Activated naive CD8-positive, alpha-beta T cell treated with anti-CD3 and anti-CD28 coated beads, Interleukin-2, amount 10 ng/mL, durations not matched to agents 7 days and 5 days (primary cell): ENCODE measurements around the gene ARHGEF17. TPM values are rescaled to one million over a fixed set of nuclear protein-coding genes. Genes with fewer than 3 reads are reported as not detected.

Source experiments
- ATAC-seq: fragments of 150-1000 bp; cut with Tn5 transposase; one replicate; pipeline ENCODE4 v1.10.0; 2021; ENCODE audit warnings: low read depth, moderate library complexity
- POLR2A ChIA-PET: fragments of 350-600 bp; sonication (Branson Sonifier 250); formaldehyde crosslinking; loops from one replicate; lab custom pipeline; 2021; ENCODE audit warnings: antibody characterized with exemption; lab: Charles Lee
- DNase-seq: peaks from one replicate; pipeline ENCODE4 v3.0.0; 2021
- H3K27ac Mint-ChIP-seq: one replicate; pipeline ENCODE4 v1.8.0; 2022; ENCODE audit warnings: mild to moderate bottlenecking, mixed read lengths
- H3K27me3 Mint-ChIP-seq: one replicate; pipeline ENCODE4 v1.8.0; 2022; ENCODE audit warnings: mild to moderate bottlenecking, moderate library complexity, mixed read lengths
- H3K36me3 Mint-ChIP-seq: one replicate; pipeline ENCODE4 v1.8.0; 2021; ENCODE audit warnings: mild to moderate bottlenecking, mixed read lengths
- H3K4me1 Mint-ChIP-seq: one replicate; pipeline ENCODE4 v1.8.0; 2021; ENCODE audit warnings: mixed read lengths
- H3K4me3 Mint-ChIP-seq: one replicate; pipeline ENCODE4 v1.8.0; 2022; ENCODE audit warnings: mild to moderate bottlenecking, moderate library complexity, mixed read lengths
- H3K9me3 Mint-ChIP-seq: one replicate; pipeline ENCODE4 v1.8.0; 2021; ENCODE audit warnings: mixed read lengths
- total RNA-seq, 2 experiments: library from RNA; stranded (reverse); gene quantifications; one replicate each; pipeline ENCODE4 v1.2.3, GENCODE V29; 2021

Gene ARHGEF17
- total RNA-seq, 2 experiments from 2014 or later: not detected

- ATAC-seq (no peak), DNase-seq (no peak)
- H3K27ac Mint-ChIP-seq: no peak overlapping the region
- H3K27me3 Mint-ChIP-seq: no peaks in the 10 kb centered on the region
- H3K9me3 Mint-ChIP-seq: no peaks in the 10 kb centered on the region
- H3K4me3 Mint-ChIP-seq: no peak overlapping the region
- no peaks in the 10 kb centered on the region for H3K4me1 Mint-ChIP-seq
- POLR2A ChIA-PET: interaction anchor here (1.3 kb wide), 2 partner anchors 8 to 18 kb away, joined by 4 read pairs; no protein-coding TSS in a partner anchor
- no peaks in the 10 kb centered on the region for H3K36me3 Mint-ChIP-seq
Observed at GRCh38 chr11:73359341-73359740, 51.3 kb downstream of the ARHGEF17 start.

GRCh38 chr11:73359930-73360742 lies 52.1 kb downstream of the ARHGEF17 start:
- H3K36me3 Mint-ChIP-seq: no peaks in the 10 kb centered on the region
- H3K27ac Mint-ChIP-seq: no peak overlapping the region
- ATAC-seq (no peak), DNase-seq (no peak)
- no peaks in the 10 kb centered on the region for H3K27me3 Mint-ChIP-seq
- POLR2A ChIA-PET: interaction anchor here (1.2 to 1.3 kb wide), 3 partner anchors 9 to 17 kb away, joined by 3 to 4 read pairs (median 4); no protein-coding TSS in a partner anchor
- H3K4me3 Mint-ChIP-seq: no peak overlapping the region
- H3K9me3 Mint-ChIP-seq: no peaks in the 10 kb centered on the region
- peaks cover 2% of the 10 kb centered on the region for H3K4me1 Mint-ChIP-seq

- Mint-ChIP-seq H3K27me3 (no peaks in the 10 kb centered on the region), H3K9me3 (no peaks in the 10 kb centered on the region), H3K27ac (no peak overlapping the region), H3K4me1 (peaks cover 4% of the 10 kb centered on the region), H3K36me3 (no peaks in the 10 kb centered on the region), H3K4me3 (no peak overlapping the region)
- DNase-seq (no peak), ATAC-seq (no peak)
- POLR2A ChIA-PET: interaction anchor here (1.2 to 1.3 kb wide), 2 partner anchors 10 to 16 kb away, joined by 3 to 4 read pairs; no protein-coding TSS in a partner anchor
Observed at GRCh38 chr11:73360743-73361369, 52.8 kb downstream of the ARHGEF17 start.

GRCh38 chr11:73361953-73362776 lies 54.1 kb downstream of the ARHGEF17 start:
- ATAC-seq (no peak), DNase-seq (no peak)
- Mint-ChIP-seq H3K27me3 (no peaks in the 10 kb centered on the region), H3K36me3 (no peaks in the 10 kb centered on the region), H3K9me3 (no peaks in the 10 kb centered on the region), H3K4me3 (no peak overlapping the region), H3K27ac (no peak overlapping the region), H3K4me1 (peaks cover 15% of the 10 kb centered on the region)
- POLR2A ChIA-PET: interaction anchor here (1.0 to 1.2 kb wide), 2 partner anchors 9 to 23 kb away, joined by 3 to 5 read pairs; no protein-coding TSS in a partner anchor

GRCh38 chr11:73363147-73363546 lies 55.1 kb downstream of the ARHGEF17 start:
- POLR2A ChIA-PET: interaction anchor here (0.6 to 1.2 kb wide), 2 partner anchors 22 to 317 kb away, joined by 4 to 5 read pairs; no protein-coding TSS in a partner anchor
- H3K4me1 Mint-ChIP-seq: peaks cover 17% of the 10 kb centered on the region
- ATAC-seq (no peak), DNase-seq (no peak)
- H3K4me3 Mint-ChIP-seq: no peak overlapping the region
- H3K9me3 Mint-ChIP-seq: no peaks in the 10 kb centered on the region
- no peaks in the 10 kb centered on the region for H3K27me3 Mint-ChIP-seq
- H3K27ac Mint-ChIP-seq: no peak overlapping the region
- H3K36me3 Mint-ChIP-seq: no peaks in the 10 kb centered on the region

GRCh38 chr11:73365352-73366264 lies 57.5 kb downstream of the ARHGEF17 start:
- H3K36me3 Mint-ChIP-seq: no peaks in the 10 kb centered on the region
- H3K9me3 Mint-ChIP-seq: no peaks in the 10 kb centered on the region
- POLR2A ChIA-PET: interaction anchor here (0.7 to 2.9 kb wide), 4 partner anchors 11 to 17 kb away, joined by 3 to 10 read pairs (median 3); partner anchors contain the start of gene RELT
- ATAC-seq (peak; percentile 14), DNase-seq (no peak)
- peaks cover 17% of the 10 kb centered on the region for H3K4me1 Mint-ChIP-seq
- H3K4me3 Mint-ChIP-seq: peak overlapping the region; percentile 26
- H3K27me3 Mint-ChIP-seq: no peaks in the 10 kb centered on the region
- H3K27ac Mint-ChIP-seq: peak overlapping the region; percentile 85

GRCh38 chr11:73366265-73366610 lies 58.2 kb downstream of the ARHGEF17 start:
- Mint-ChIP-seq H3K36me3 (no peaks in the 10 kb centered on the region), H3K4me3 (peak overlapping the region; percentile 26), H3K9me3 (no peaks in the 10 kb centered on the region), H3K27ac (peak overlapping the region; percentile 85), H3K27me3 (no peaks in the 10 kb centered on the region), H3K4me1 (peaks cover 17% of the 10 kb centered on the region)
- no peak for DNase-seq
- peak; percentile 85 for ATAC-seq
- POLR2A ChIA-PET: interaction anchor here (1.4 to 2.9 kb wide), 3 partner anchors 10 to 17 kb away, joined by 3 to 10 read pairs (median 3); partner anchors contain the start of gene RELT

- no peak for DNase-seq
- Mint-ChIP-seq H3K36me3 (no peaks in the 10 kb centered on the region), H3K9me3 (no peaks in the 10 kb centered on the region), H3K27ac (peak overlapping the region; percentile 82), H3K4me1 (peaks cover 20% of the 10 kb centered on the region), H3K27me3 (no peaks in the 10 kb centered on the region), H3K4me3 (peak overlapping the region; percentile 6)
- ATAC-seq: no peak
- POLR2A ChIA-PET: interaction anchor here (1.7 to 2.9 kb wide), 2 partner anchors 10 to 13 kb away, joined by 3 to 10 read pairs; partner anchors contain the start of gene RELT
Observed at GRCh38 chr11:73366953-73367352, 58.9 kb downstream of the ARHGEF17 start.

GRCh38 chr11:73367482-73368024 lies 59.5 kb downstream of the ARHGEF17 start:
- Mint-ChIP-seq H3K9me3 (no peaks in the 10 kb centered on the region), H3K4me1 (peaks cover 24% of the 10 kb centered on the region), H3K36me3 (no peaks in the 10 kb centered on the region), H3K27ac (peak overlapping the region; percentile 82), H3K27me3 (no peaks in the 10 kb centered on the region), H3K4me3 (no peak overlapping the region)
- no peak for DNase-seq
- POLR2A ChIA-PET: interaction anchor here (1.7 kb wide), 1 partner anchor 12 kb away, joined by 3 read pairs; no protein-coding TSS in a partner anchor
- ATAC-seq: no peak

GRCh38 chr11:73372375-73372993 lies 64.4 kb downstream of the ARHGEF17 start:
- Mint-ChIP-seq H3K27me3 (no peaks in the 10 kb centered on the region), H3K36me3 (peaks cover 3% of the 10 kb centered on the region), H3K27ac (peak overlapping the region; percentile 24), H3K9me3 (no peaks in the 10 kb centered on the region), H3K4me3 (no peak overlapping the region), H3K4me1 (peaks cover 16% of the 10 kb centered on the region)
- POLR2A ChIA-PET: interaction anchor here (1.3 kb wide), 1 partner anchor 13 kb away, joined by 3 read pairs; no protein-coding TSS in a partner anchor
- ATAC-seq (no peak), DNase-seq (no peak)

- no peak for ATAC-seq
- Mint-ChIP-seq H3K4me3 (no peak overlapping the region), H3K4me1 (peaks cover 30% of the 10 kb centered on the region), H3K36me3 (peaks cover 5% of the 10 kb centered on the region), H3K27ac (no peak overlapping the region), H3K9me3 (no peaks in the 10 kb centered on the region), H3K27me3 (no peaks in the 10 kb centered on the region)
- POLR2A ChIA-PET: no interaction called here
- DNase-seq: no peak
Observed at GRCh38 chr11:73374151-73374550, 66.1 kb downstream of the ARHGEF17 start.
